RWPE1 (cell line): Measurements from ENCODE around the gene KDM4B.

Experiments
- CTCF ChIA-PET: fragments of 350-600 bp; sonication (Branson Sonifier 250); formaldehyde crosslinking; extraction: SDS; loops from one replicate; lab custom pipeline; 2021; lab: Yijun Ruan, JAX
- POLR2A ChIA-PET: fragments of 400-600 bp; formaldehyde crosslinking; extraction: SDS; loops from one replicate; lab custom pipeline; 2020; ENCODE audit warnings: antibody characterized with exemption; ENCODE audit not compliant: low non-redundant PET; lab: Yijun Ruan, JAX
- DNase-seq: peaks from one replicate; pipeline ENCODE4 v3.0.0; 2012; ENCODE audit warnings: low spot score
- H3K27ac ChIP-seq: fragments of 450-650 bp; 2 replicates; pipeline ENCODE4 v1.5.1; 2017
- TF ChIP-seq, protein P1 (sequence below): fragments of 450-650 bp; conservative IDR thresholded peaks from 2 replicates; pipeline ENCODE4 v1.5.1; 2017; ENCODE audit warnings: low read depth, mild to moderate bottlenecking

Gene KDM4B

DNA sequence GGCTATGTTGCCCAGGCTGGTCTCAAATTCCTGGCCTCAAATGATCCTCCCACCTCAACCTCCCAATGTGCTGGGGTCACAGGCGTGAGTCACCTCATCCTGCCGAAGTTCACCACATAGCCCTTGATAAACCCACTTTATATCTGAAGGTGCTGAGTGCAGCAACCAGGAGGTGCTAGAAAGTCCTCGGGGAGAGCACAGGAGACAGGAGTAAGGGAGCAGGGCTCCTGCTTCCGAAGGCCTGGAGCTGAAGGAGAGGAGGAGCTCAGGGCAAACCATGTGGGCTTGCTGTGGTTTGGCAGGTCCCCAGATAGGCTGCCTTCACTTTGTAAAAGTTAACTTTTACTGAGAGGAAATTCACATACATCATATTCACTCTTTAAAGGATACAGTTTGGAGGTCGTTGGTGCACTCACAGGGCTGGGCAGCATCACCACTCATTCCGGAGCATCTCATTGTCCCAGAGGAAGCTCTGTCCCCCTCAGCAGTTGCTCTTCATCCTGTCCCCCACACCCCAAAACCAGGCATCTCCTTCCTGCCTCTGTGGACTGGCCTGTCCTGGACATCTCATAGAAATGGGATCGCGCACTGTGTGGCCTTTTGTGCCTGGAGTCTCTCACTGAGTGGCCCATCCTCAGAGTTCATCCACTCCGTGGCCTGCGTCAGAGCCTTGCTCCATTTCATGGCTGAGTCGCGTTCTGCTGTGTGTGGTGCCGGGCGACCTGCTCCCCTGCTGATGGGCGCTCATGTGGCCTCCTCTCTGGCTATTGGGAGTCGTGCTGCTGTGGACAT lies 49.5 kb downstream of the KDM4B start:
- TF ChIP-seq, protein P1, sequence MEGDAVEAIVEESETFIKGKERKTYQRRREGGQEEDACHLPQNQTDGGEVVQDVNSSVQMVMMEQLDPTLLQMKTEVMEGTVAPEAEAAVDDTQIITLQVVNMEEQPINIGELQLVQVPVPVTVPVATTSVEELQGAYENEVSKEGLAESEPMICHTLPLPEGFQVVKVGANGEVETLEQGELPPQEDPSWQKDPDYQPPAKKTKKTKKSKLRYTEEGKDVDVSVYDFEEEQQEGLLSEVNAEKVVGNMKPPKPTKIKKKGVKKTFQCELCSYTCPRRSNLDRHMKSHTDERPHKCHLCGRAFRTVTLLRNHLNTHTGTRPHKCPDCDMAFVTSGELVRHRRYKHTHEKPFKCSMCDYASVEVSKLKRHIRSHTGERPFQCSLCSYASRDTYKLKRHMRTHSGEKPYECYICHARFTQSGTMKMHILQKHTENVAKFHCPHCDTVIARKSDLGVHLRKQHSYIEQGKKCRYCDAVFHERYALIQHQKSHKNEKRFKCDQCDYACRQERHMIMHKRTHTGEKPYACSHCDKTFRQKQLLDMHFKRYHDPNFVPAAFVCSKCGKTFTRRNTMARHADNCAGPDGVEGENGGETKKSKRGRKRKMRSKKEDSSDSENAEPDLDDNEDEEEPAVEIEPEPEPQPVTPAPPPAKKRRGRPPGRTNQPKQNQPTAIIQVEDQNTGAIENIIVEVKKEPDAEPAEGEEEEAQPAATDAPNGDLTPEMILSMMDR, result no peak
- peak overlapping the region; percentile 75 for H3K27ac ChIP-seq
- ChIA-PET CTCF (interaction anchor here (1.3 to 1.9 kb wide), 2 partner anchors 13 to 17 kb away, joined by 4 to 5 read pairs; no protein-coding TSS in a partner anchor), POLR2A (interaction anchor here (0.5 kb wide), 1 partner anchor 189 kb away, joined by 4 read pairs; no protein-coding TSS in a partner anchor)
- no peak for DNase-seq

DNA sequence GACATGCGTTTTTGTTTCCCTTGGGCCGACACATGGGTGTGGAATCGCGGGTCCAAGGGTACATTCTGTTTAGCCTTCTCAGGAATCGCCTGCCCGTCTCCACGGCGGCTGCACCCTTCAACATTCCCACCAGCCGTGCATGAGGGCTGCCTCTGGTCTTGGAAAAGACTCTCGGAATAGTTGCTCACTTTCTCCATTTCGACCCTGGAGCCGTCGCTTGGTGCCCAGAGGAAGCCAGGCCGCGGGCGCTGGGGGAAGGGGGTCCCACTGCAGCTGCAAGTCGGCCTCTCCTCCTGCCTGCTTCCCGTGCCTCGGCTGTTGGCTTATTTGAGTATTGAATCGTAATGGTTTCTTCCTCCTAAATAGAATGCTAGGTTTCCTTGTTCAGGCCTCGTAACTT lies 51.5 kb downstream of the KDM4B start:
- DNase-seq, result no peak
- POLR2A ChIA-PET, result no interaction called here
- CTCF ChIA-PET, result interaction anchor here (0.6 kb wide), 1 partner anchor 160 kb away, joined by 3 read pairs; no protein-coding TSS in a partner anchor
- TF ChIP-seq, protein P1, result no peak
- no peak overlapping the region for H3K27ac ChIP-seq

DNA sequence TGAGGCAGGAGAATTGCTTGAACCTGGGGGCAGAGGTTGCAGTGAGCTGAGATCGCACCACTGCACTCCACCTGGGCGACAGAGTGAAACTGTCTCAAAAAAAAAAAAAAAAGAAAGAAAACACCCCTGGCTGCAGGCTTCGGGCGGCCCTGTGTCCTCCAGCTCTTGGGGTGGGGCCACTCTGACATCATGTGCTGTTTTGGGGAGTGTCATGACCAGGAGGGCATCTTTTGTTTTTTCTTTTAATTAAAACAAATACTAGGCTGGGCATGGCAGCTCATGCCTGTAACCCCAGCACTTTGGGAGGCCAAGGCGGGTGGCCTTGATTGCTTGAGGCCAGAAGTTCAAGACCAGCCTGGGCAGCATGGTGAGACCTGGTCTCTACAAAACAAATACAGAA lies 52.1 kb downstream of the KDM4B start:
- TF ChIP-seq, protein P1, result no peak
- no peak for DNase-seq
- H3K27ac ChIP-seq, result no peak overlapping the region
- POLR2A ChIA-PET, result no interaction called here
- CTCF ChIA-PET, result interaction anchor here (0.6 to 2.7 kb wide), 2 partner anchors 10 to 50 kb away, joined by 3 to 13 read pairs; no protein-coding TSS in a partner anchor

DNA sequence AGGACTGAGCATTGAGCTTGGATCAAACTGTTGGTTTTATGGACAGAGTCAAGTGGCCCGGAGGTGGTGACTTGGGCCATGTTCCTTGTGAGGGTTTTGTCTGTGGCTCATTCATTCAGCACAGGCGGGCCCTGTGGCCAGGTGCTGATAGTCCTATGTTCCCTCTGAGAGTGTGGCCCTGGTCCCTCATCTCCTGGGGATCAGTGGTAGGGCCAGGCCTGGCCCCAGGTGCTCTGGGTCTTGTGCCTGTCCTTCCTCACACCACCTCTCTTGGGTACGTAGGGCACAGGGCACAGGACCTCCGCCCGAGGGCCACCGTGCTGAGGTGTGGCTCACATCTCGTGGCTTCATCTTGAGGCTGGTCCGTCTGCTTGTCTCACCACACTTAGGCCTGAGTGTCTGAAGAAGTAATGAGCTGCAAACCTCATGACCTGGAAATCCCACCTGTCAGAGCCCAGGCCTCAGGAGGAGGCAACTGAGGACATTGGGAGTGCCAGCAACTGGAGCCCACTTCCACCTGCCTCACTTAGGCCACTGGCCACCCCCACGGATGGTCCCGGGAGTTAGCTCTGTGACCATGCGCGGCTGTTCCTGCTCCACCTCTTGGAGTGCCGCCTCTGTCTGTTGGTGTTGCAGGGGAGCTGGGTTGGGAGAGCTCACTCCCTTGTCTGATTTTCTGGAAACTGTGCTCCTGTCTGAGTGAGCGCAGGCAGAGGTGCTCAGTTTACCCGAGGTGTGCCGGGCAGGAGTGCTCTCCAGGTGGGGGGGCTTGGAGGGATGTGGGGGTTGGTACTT lies 53.4 kb downstream of the KDM4B start:
- POLR2A ChIA-PET, result no interaction called here

DNA sequence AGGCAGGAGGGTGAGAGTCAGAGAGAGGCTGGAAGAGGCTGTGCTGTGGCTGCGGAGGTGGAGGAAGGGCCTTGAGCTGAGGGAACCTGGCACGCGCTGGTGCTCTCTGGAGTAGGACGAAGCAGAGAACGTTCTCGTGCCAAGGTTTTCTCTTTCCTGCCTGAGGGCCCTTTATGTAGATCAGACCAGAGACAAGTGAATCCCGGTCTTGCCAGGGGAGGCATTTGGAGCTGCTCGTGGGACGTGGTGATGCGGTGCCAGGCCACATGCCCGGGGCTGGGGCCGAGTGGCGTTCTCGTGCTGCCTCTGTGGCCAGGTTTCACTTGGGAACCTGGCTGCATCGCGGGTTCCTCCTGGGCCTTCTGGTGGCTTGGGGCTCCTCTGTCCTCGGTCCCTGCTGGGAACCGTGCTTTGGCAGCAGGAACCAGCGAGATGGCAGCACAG lies 54.2 kb downstream of the KDM4B start:
- no peak for DNase-seq
- POLR2A ChIA-PET, result no interaction called here
- no peak overlapping the region for H3K27ac ChIP-seq
- TF ChIP-seq, protein P1, result no peak
- CTCF ChIA-PET, result interaction anchor here (2.7 kb wide), 1 partner anchor 8 kb away, joined by 13 read pairs; no protein-coding TSS in a partner anchor

More for the DNA sequence above, 53.4 kb downstream of the KDM4B start:
- no peak overlapping the region for H3K27ac ChIP-seq
- CTCF ChIA-PET, result interaction anchor here (0.6 to 2.7 kb wide), 2 partner anchors 9 to 12 kb away, joined by 3 to 13 read pairs; no protein-coding TSS in a partner anchor
- no peak for DNase-seq
- TF ChIP-seq, protein P1, result no peak

DNA sequence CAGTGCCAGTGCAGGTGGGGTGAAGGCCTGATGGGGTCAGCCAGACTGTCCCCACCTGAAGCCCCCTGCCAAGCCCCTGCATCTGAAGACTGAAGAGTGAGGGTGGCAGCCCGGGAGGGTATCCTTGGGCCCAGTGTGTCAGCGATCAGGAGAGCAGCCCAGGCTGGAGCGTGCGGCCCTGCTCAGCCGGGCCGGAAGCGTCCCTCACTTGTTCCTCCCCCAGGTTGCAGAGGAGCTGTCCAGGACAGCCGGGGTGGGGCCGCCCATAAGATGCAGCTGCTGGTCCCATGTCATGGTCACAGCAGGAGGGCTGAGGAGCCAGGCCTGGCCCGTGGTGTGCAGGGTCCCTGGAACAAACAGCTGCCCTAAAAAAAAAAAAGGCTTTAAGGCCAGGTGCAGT lies 55.4 kb downstream of the KDM4B start:
- TF ChIP-seq, protein P1, result no peak
- POLR2A ChIA-PET, result no interaction called here
- CTCF ChIA-PET, result no interaction called here
- no peak for DNase-seq
- no peak overlapping the region for H3K27ac ChIP-seq
